Panc1 (cell line): Measurements from ENCODE around the gene RAD1. TPM values are rescaled to one million over a fixed set of nuclear protein-coding genes. Genes with fewer than 3 reads are reported as not detected.

Source experiments
- ATAC-seq: fragments of 200-7000 bp; cut with Tn5 transposase; 2 replicates; pipeline ENCODE4 v1.9.1; 2020; ENCODE audit warnings: mild to moderate bottlenecking, moderate library complexity
- BruUV-seq: library from RNA; stranded (reverse); fragments of 400-500 nt; replicated peaks from 2 replicates; lab custom pipeline; 2021; lab: Mats Ljungman, UMichigan
- CTCF ChIA-PET: fragments of 300-600 bp; sonication (Branson Sonifier 250); formaldehyde crosslinking; loops from one replicate; lab custom pipeline; 2022; ENCODE audit warnings: antibody characterized with exemption; lab: Charles Lee
- POLR2A ChIA-PET: fragments of 300-600 bp; sonication (Branson Sonifier 250); formaldehyde crosslinking; loops from one replicate; lab custom pipeline; 2022; ENCODE audit warnings: antibody characterized with exemption; lab: Charles Lee
- DNase-seq: peaks from one replicate; pipeline ENCODE4 v3.0.0-alpha.2; 2010; ENCODE audit warnings: low read depth, low spot score
- H3K27ac ChIP-seq: 2 replicates; pipeline ENCODE4 v1.5.1; 2011; ENCODE audit warnings: mild to moderate bottlenecking, low read length, inconsistent platforms
- H3K27me3 ChIP-seq: fragments of 200-500 bp; sonication (Bioruptor generic); 2 replicates; pipeline ENCODE4 v1.6.0; 2014; ENCODE audit warnings: low read length, inconsistent platforms; ENCODE audit not compliant: control insufficient read depth, insufficient read depth
- H3K36me3 ChIP-seq: fragments of 200-500 bp; sonication (Bioruptor generic); 2 replicates; pipeline ENCODE4 v1.5.1; 2014; ENCODE audit warnings: inconsistent platforms, mild to moderate bottlenecking, low read length, moderate library complexity; ENCODE audit not compliant: control insufficient read depth, insufficient read depth
- H3K4me1 ChIP-seq: 2 replicates; pipeline ENCODE4 v1.5.1; 2011; ENCODE audit warnings: inconsistent platforms, mild to moderate bottlenecking, low read length, moderate library complexity; ENCODE audit not compliant: control insufficient read depth, insufficient read depth
- H3K4me3 ChIP-seq, 2 experiments: 2 replicates each; pipeline ENCODE4 v1.5.1; 2011 to 2012; ENCODE audit warnings: low read depth in 2 of 2, low read length in 2 of 2, mild to moderate bottlenecking in 2 of 2, inconsistent platforms in 1 of 2, moderate library complexity in 1 of 2
- H3K9me3 ChIP-seq: fragments of 200-500 bp; sonication (Bioruptor generic); 2 replicates; pipeline ENCODE4 v1.5.1; 2014; ENCODE audit warnings: low read depth, mild to moderate bottlenecking, inconsistent platforms, low read length, moderate library complexity; ENCODE audit not compliant: control insufficient read depth, insufficient read depth
- POLR2AphosphoS5 ChIP-seq: IDR thresholded peaks from 2 replicates; pipeline ENCODE4 v1.6.1; 2012; ENCODE audit warnings: mild to moderate bottlenecking, low read depth, low read length, moderate library complexity
- SIN3A ChIP-seq: IDR thresholded peaks from 2 replicates; pipeline ENCODE4 v1.6.1; 2012; ENCODE audit warnings: low read depth, mild to moderate bottlenecking, low read length, moderate library complexity, borderline replicate concordance; ENCODE audit not compliant: insufficient read depth
- TCF7L2 ChIP-seq: IDR thresholded peaks from 2 replicates; pipeline ENCODE4 v1.6.1; 2011; ENCODE audit warnings: mild to moderate bottlenecking, low read depth, low read length, inconsistent platforms
- in situ Hi-C: cut with HindIII; loops from 2 replicates; pipeline ENCODE4 v1.10.0; 2016; ENCODE audit warnings: low sequenced_read_pairs, low pct_unique_long_range_greater_than_20kb
- intact Hi-C: fragments of 100-400 bp; cut with micrococcal nuclease; formaldehyde crosslinking; loops from one replicate; pipeline ENCODE4 v1.10.0; 2022; ENCODE audit not compliant: unreplicated experiment
- total RNA-seq: library from RNA; stranded (reverse); gene quantifications from one replicate; pipeline ENCODE4 v1.2.1, GENCODE V29; 2021; ENCODE audit not compliant: unreplicated experiment
- TF ChIP-seq, protein P1 (sequence below): fragments of 450-650 bp; IDR thresholded peaks from 2 replicates; pipeline ENCODE4 v1.5.1; 2017; ENCODE audit warnings: mild to moderate bottlenecking
- TF ChIP-seq, protein P2 (sequence below), 2 experiments: IDR thresholded peaks; 2 replicates each; pipeline ENCODE4 v1.6.1; 2011 to 2012; ENCODE audit warnings: low read depth in 2 of 2, control low read depth in 1 of 2, low read length in 1 of 2, mild to moderate bottlenecking in 1 of 2, moderate library complexity in 1 of 2; ENCODE audit not compliant: insufficient read depth in 1 of 2

Gene RAD1
- total RNA-seq, 1 experiment from 2014 or later, result 31.8 TPM

DNA sequence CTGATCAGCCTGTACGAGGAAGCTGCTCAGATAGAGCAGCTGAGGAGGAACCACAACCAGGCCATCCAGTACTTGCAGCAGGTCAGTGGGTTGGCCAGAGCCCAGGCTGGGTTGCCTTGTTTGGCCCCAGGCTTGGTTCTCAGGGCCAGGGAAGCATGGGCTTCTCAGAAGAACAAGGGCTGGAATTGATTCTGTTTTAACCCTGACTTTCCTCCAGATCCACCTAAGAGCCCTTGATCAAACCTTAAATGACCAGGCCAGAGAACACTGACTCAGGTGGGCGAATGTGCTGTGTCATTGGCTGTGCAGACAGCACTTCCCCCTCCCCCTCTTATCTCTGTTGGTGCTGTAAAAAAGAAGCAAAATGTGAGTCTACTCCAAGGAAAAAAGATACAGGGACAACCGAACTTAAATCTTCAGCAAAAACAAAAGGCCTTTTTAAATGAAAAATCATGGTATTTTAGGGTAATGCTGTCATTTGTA, 48.3 kb downstream of the RAD1 start:
- Histone ChIP-seq H3K4me3 (no peak overlapping the region), H3K27ac (no peak overlapping the region), H3K4me1 (no peaks in the 10 kb centered on the region), H3K9me3 (no peaks in the 10 kb centered on the region), H3K36me3 (no peaks in the 10 kb centered on the region), H3K27me3 (no peaks in the 10 kb centered on the region; the same call in 1 of the 2 replicates)
- POLR2A ChIA-PET, result no interaction called here
- intact Hi-C loops (no loop called here), in situ Hi-C loops (no loop called here)
- ATAC-seq (no peak), DNase-seq (no peak)
- CTCF ChIA-PET, result no interaction called here
- BruUV-seq, result no TSS peak
- TF ChIP-seq, protein P1, sequence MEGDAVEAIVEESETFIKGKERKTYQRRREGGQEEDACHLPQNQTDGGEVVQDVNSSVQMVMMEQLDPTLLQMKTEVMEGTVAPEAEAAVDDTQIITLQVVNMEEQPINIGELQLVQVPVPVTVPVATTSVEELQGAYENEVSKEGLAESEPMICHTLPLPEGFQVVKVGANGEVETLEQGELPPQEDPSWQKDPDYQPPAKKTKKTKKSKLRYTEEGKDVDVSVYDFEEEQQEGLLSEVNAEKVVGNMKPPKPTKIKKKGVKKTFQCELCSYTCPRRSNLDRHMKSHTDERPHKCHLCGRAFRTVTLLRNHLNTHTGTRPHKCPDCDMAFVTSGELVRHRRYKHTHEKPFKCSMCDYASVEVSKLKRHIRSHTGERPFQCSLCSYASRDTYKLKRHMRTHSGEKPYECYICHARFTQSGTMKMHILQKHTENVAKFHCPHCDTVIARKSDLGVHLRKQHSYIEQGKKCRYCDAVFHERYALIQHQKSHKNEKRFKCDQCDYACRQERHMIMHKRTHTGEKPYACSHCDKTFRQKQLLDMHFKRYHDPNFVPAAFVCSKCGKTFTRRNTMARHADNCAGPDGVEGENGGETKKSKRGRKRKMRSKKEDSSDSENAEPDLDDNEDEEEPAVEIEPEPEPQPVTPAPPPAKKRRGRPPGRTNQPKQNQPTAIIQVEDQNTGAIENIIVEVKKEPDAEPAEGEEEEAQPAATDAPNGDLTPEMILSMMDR, result no peak
- TF ChIP-seq SIN3A (no peak), POLR2AphosphoS5 (no peak), TCF7L2 (no peak)
- TF ChIP-seq, protein P2, sequence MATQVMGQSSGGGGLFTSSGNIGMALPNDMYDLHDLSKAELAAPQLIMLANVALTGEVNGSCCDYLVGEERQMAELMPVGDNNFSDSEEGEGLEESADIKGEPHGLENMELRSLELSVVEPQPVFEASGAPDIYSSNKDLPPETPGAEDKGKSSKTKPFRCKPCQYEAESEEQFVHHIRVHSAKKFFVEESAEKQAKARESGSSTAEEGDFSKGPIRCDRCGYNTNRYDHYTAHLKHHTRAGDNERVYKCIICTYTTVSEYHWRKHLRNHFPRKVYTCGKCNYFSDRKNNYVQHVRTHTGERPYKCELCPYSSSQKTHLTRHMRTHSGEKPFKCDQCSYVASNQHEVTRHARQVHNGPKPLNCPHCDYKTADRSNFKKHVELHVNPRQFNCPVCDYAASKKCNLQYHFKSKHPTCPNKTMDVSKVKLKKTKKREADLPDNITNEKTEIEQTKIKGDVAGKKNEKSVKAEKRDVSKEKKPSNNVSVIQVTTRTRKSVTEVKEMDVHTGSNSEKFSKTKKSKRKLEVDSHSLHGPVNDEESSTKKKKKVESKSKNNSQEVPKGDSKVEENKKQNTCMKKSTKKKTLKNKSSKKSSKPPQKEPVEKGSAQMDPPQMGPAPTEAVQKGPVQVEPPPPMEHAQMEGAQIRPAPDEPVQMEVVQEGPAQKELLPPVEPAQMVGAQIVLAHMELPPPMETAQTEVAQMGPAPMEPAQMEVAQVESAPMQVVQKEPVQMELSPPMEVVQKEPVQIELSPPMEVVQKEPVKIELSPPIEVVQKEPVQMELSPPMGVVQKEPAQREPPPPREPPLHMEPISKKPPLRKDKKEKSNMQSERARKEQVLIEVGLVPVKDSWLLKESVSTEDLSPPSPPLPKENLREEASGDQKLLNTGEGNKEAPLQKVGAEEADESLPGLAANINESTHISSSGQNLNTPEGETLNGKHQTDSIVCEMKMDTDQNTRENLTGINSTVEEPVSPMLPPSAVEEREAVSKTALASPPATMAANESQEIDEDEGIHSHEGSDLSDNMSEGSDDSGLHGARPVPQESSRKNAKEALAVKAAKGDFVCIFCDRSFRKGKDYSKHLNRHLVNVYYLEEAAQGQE (IDR thresholded peaks at IDR 0.05; ENCODE audit: insufficient read depth in 1 of 2, low read depth in 2 of 2, low read length in 1 of 2), result no peak

DNA sequence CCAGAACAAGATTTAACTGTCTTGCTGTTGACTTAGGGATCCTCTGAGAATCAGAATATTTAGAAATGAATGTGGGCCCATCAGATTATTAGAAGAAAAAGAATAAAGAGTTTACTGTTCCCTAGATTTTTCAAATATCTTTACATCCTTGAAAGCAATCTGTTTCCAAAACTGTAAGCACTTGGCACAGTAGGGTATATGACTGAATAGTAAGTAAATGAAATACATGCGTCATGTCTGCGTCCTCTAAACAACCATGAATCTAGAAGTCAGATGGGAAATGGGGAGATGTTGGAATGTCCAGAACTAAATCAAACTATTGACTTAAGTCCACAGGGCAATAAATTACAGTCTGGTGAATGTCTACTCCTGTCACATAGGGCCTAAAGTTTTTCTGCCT, 50.2 kb downstream of the RAD1 start:
- intact Hi-C loops, result no loop called here
- Histone ChIP-seq H3K4me3 (no peak overlapping the region), H3K9me3 (no peaks in the 10 kb centered on the region), H3K27ac (no peak overlapping the region), H3K4me1 (no peaks in the 10 kb centered on the region), H3K36me3 (no peaks in the 10 kb centered on the region), H3K27me3 (no peaks in the 10 kb centered on the region)
- TF ChIP-seq, protein P1, result no peak
- TF ChIP-seq SIN3A (no peak), POLR2AphosphoS5 (no peak), TCF7L2 (no peak)
- TF ChIP-seq, protein P2 (IDR thresholded peaks at IDR 0.05; ENCODE audit: insufficient read depth in 1 of 2, low read depth in 2 of 2, low read length in 1 of 2), result no peak
- POLR2A ChIA-PET, result no interaction called here
- CTCF ChIA-PET, result no interaction called here
- no TSS peak for BruUV-seq
- in situ Hi-C loops, result no loop called here
- DNase-seq, result no peak
- no peak for ATAC-seq
